Measurements from ENCODE around the gene TBR1. TPM values are rescaled to one million over a fixed set of nuclear protein-coding genes. Genes with fewer than 3 reads are reported as not detected.

Gene TBR1
- total and polyA plus RNA-seq, 12 donors, result not detected

DNA sequence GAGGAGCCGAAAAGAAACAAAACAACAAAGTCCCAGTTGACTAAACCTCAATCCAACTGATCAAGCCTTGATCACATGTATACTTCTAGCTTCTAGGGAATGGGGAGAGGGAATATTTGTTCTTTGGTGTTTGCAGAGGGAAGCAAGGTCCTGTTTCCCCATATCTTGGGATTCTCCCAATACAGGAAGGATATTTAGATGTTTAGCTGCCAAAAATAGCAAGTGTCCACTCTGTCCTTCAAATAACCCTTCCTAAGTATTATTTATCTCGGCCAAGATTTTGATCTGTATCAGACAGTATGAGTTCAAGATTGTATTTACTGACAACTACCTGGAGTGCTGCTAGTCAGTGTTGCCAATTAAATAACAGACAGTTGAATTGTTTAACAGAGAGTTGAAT lies 55.5 kb downstream of the TBR1 start:
- no peak overlapping the region for H3K27ac ChIP-seq
- WGBS, 2 donors, result 72 to 78% methylated on average over 2 of the region's 2 CpGs
- peaks cover 0 to 14% (median 0%) of the 10 kb centered on the region in 7 donors for H3K27me3 ChIP-seq
- no peak for DNase-seq
- ATAC-seq, result no peak
- no peaks in the 10 kb centered on the region for H3K4me1 ChIP-seq
- H3K9me3 ChIP-seq, result peaks cover 0 to 7% (median 0%) of the 10 kb centered on the region in 11 donors
- no peaks in the 10 kb centered on the region for H3K36me3 ChIP-seq
- intact Hi-C loops (cut with DNase I), result no loop called here
- TF ChIP-seq, protein P1, sequence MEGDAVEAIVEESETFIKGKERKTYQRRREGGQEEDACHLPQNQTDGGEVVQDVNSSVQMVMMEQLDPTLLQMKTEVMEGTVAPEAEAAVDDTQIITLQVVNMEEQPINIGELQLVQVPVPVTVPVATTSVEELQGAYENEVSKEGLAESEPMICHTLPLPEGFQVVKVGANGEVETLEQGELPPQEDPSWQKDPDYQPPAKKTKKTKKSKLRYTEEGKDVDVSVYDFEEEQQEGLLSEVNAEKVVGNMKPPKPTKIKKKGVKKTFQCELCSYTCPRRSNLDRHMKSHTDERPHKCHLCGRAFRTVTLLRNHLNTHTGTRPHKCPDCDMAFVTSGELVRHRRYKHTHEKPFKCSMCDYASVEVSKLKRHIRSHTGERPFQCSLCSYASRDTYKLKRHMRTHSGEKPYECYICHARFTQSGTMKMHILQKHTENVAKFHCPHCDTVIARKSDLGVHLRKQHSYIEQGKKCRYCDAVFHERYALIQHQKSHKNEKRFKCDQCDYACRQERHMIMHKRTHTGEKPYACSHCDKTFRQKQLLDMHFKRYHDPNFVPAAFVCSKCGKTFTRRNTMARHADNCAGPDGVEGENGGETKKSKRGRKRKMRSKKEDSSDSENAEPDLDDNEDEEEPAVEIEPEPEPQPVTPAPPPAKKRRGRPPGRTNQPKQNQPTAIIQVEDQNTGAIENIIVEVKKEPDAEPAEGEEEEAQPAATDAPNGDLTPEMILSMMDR (IDR thresholded peaks at IDR 0.05), result no peak
- H3K4me3 ChIP-seq, result no peak overlapping the region

- Histone ChIP-seq H3K27me3 (peaks cover 0 to 8% (median 0%) of the 10 kb centered on the region in 7 donors), H3K9me3 (peaks cover 0 to 7% (median 2%) of the 10 kb centered on the region in 11 donors), H3K36me3 (no peaks in the 10 kb centered on the region), H3K27ac (no peak overlapping the region), H3K4me3 (no peak overlapping the region), H3K4me1 (no peaks in the 10 kb centered on the region)
- intact Hi-C loops (cut with DNase I), result no loop called here
- TF ChIP-seq, protein P1 (IDR thresholded peaks at IDR 0.05), result no peak
- DNase-seq (no peak), ATAC-seq (no peak)
- WGBS, 2 donors, result 83 to 92% methylated on average over 2 of the region's 2 CpGs
Measured at GRCh38 chr2:161474920-161475319, 58.8 kb downstream of the TBR1 start.

Other genes with a start within 250 kb of the TBR1 start
- gene PSMD14, start 107.9 kb upstream of the TBR1 start, total RNA-seq, result 10 to 100 TPM; 35.5 to 57.3 (median 44.4) TPM
- 10 to 100 TPM; 21.6 to 66.9 TPM for gene PSMD14, start 107.9 kb upstream of the TBR1 start, polyA plus RNA-seq
- not detected for gene SLC4A10, start 208.1 kb downstream of the TBR1 start, total RNA-seq
- under 1 TPM in 1 of 2 donors, not detected in 1; under 0.01 TPM for gene SLC4A10, start 208.1 kb downstream of the TBR1 start, polyA plus RNA-seq